CD14-positive monocyte (primary cell): Measurements from ENCODE around the gene CDKL5. TPM values are rescaled to one million over a fixed set of nuclear protein-coding genes. Genes with fewer than 3 reads are reported as not detected.

ENCODE experiments used
- DNase-seq, 3 donors: peaks; one replicate each; pipeline ENCODE4 v3.0.0-alpha.2; 2011 to 2022
- H2AFZ ChIP-seq: 2 replicates; pipeline ENCODE4 v1.6.0; 2012; ENCODE audit warnings: mild to moderate bottlenecking, low read depth, low read length, inconsistent platforms; ENCODE audit not compliant: insufficient read depth, poor library complexity, severe bottlenecking
- H3K27ac ChIP-seq, 2 donors: 1 replicate in 1 of 2; 2 replicates in 1 of 2; pipeline ENCODE4 v1.5.1; 2012 to 2013; ENCODE audit warnings: low read length in 2 of 2, control low read depth in 1 of 2, inconsistent platforms in 1 of 2, low read depth in 1 of 2, mild to moderate bottlenecking in 1 of 2
- H3K27me3 ChIP-seq, 2 donors: one replicate each; pipeline versions ENCODE4 v1.6.0 to v1.6.1; 2011 to 2013; ENCODE audit warnings: low read length in 2 of 2; ENCODE audit not compliant: control insufficient read depth in 2 of 2, insufficient read depth in 2 of 2
- H3K36me3 ChIP-seq, 2 donors: replicated peaks in 1 of 2; 1 replicate in 1 of 2; 2 replicates in 1 of 2; pipeline versions ENCODE4 v1.5.1 to v1.6.1; 2012 to 2013; ENCODE audit warnings: low read length in 2 of 2, control low read depth in 1 of 2, inconsistent platforms in 1 of 2, mild to moderate bottlenecking in 1 of 2; ENCODE audit not compliant: insufficient read depth in 2 of 2, control insufficient read depth in 1 of 2
- H3K4me1 ChIP-seq, 2 donors: 1 replicate in 1 of 2; 2 replicates in 1 of 2; pipeline versions ENCODE4 v1.5.1 to v1.6.1; 2012 to 2013; ENCODE audit warnings: low read length in 2 of 2, control low read depth in 1 of 2, inconsistent platforms in 1 of 2, mild to moderate bottlenecking in 1 of 2, moderate library complexity in 1 of 2; ENCODE audit not compliant: insufficient read depth in 2 of 2, control insufficient read depth in 1 of 2
- H3K4me2 ChIP-seq: replicated peaks from 2 replicates; pipeline ENCODE3; 2012; ENCODE audit warnings: low read length, moderate library complexity, mild to moderate bottlenecking; ENCODE audit not compliant: poor library complexity, severe bottlenecking; ENCODE audit errors: extremely low read depth
- H3K4me3 ChIP-seq, 3 experiments: fragments of 200-600 bp in 1 of 3; sonication (generic) in 1 of 3; replicated peaks in 1 of 3; 1 replicate in 2 of 3; 2 replicates in 1 of 3; pipeline ENCODE4 v1.5.1; 2011 to 2013; ENCODE audit warnings: low read length in 3 of 3, mild to moderate bottlenecking in 3 of 3, control low read depth in 2 of 3, low read depth in 2 of 3, inconsistent platforms in 1 of 3, moderate library complexity in 1 of 3
- H3K79me2 ChIP-seq: 2 replicates; pipeline ENCODE4 v1.6.0; 2012; ENCODE audit warnings: mild to moderate bottlenecking, control low read depth, inconsistent platforms, low read length, moderate library complexity; ENCODE audit not compliant: insufficient read depth
- H3K9ac ChIP-seq: 2 replicates; pipeline ENCODE4 v1.6.0; 2017; ENCODE audit warnings: low read length, mild to moderate bottlenecking; ENCODE audit not compliant: insufficient read depth, poor library complexity, severe bottlenecking
- H3K9me3 ChIP-seq, 2 donors: replicated peaks in 1 of 2; 1 replicate in 1 of 2; 2 replicates in 1 of 2; pipeline versions ENCODE4 v1.5.1 to v1.6.1; 2012 to 2013; ENCODE audit warnings: low read length in 2 of 2, control low read depth in 1 of 2; ENCODE audit not compliant: control insufficient read depth in 1 of 2, insufficient read depth in 1 of 2
- H4K20me1 ChIP-seq: 2 replicates; pipeline ENCODE4 v1.6.0; 2012; ENCODE audit warnings: mild to moderate bottlenecking, low read length, control low read depth, moderate library complexity; ENCODE audit not compliant: insufficient read depth
- H3K27ac Mint-ChIP-seq, 7 donors: one replicate each; pipeline ENCODE4 v1.8.0; 2020; ENCODE audit warnings: mild to moderate bottlenecking in 7 of 7, mixed read lengths in 7 of 7, moderate library complexity in 6 of 7, inconsistent platforms in 2 of 7
- H3K27me3 Mint-ChIP-seq, 3 donors: one replicate each; pipeline ENCODE4 v1.8.0; 2021 to 2022; ENCODE audit warnings: low read depth in 3 of 3, mild to moderate bottlenecking in 3 of 3, mixed read lengths in 3 of 3, moderate library complexity in 3 of 3, inconsistent platforms in 1 of 3
- H3K36me3 Mint-ChIP-seq, 2 donors: one replicate each; pipeline ENCODE4 v1.8.0; 2020; ENCODE audit warnings: mixed read lengths in 2 of 2, inconsistent platforms in 1 of 2, mild to moderate bottlenecking in 1 of 2
- H3K4me1 Mint-ChIP-seq: one replicate; pipeline ENCODE4 v1.8.0; 2020; ENCODE audit warnings: mild to moderate bottlenecking, mixed read lengths
- H3K4me3 Mint-ChIP-seq, 2 donors: one replicate each; pipeline ENCODE4 v1.8.0; 2020; ENCODE audit warnings: mild to moderate bottlenecking in 2 of 2, mixed read lengths in 2 of 2, moderate library complexity in 1 of 2
- H3K9me3 Mint-ChIP-seq, 7 donors: one replicate each; pipeline ENCODE4 v1.8.0; 2020 to 2022; ENCODE audit warnings: mixed read lengths in 7 of 7, mild to moderate bottlenecking in 6 of 7, moderate library complexity in 6 of 7, inconsistent platforms in 2 of 7
- CTCF ChIP-seq: fragments of 200-600 bp; IDR thresholded peaks from one replicate; pipeline ENCODE4 v1.8.0; 2022; ENCODE audit warnings: antibody characterized with exemption, mild to moderate bottlenecking
- WGBS: methylation state at CpG from one replicate; pipeline ENCODE4 v1.1.5; 2013; ENCODE audit warnings: missing lambda C conversion rate; ENCODE audit not compliant: insufficient coverage; 5-methylcytosine and 5-hydroxymethylcytosine counted together
- intact Hi-C, 2 donors: fragments of 100-400 bp; cut with micrococcal nuclease; formaldehyde crosslinking; loops; one replicate each; pipeline versions ENCODE4 v1.15.0 to v1.15.1; 2023
- polyA plus RNA-seq, 3 donors: library from polyadenylated mRNA; depleted of rRNA in 1 of 3; unstranded in 2 of 3; stranded (reverse) in 1 of 3; fragments of 300-500 nt in 2 of 3; fragments of >200 nt in 1 of 3; fragmentation: Illumina TruSeq in 2 of 3; gene quantifications; 1 replicate in 2 of 3; 2 replicates in 1 of 3; pipeline ENCODE4 v1.2.3, GENCODE V29; 2012 to 2021

Gene CDKL5
- polyA plus RNA-seq, 3 donors, result 0.54 to 3.6 (median 1.4) TPM

DNA sequence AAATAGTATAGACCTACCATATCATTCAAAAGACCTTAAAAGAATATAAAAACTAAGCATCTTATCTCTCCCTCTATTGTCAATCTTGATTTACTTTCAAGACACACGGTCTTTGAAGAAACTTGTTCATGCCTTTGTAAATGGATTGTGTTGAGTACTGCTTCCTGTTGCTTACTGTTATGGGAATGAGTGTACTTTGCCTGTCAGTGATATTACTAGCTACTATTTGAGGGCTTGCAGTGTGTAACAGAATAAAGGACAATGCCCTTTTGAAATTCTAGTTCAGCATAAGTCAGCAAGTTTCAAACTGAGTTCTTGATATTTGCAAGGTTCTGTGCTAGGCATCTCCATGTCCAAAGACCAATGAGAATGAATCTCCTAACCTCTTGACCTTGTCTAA is 36.0 kb downstream of the CDKL5 start:
- Histone ChIP-seq H3K4me3 (no peak overlapping the region), H3K9ac (no peak overlapping the region), H3K4me1 (no peaks in the 10 kb centered on the region), H2AFZ (no peak overlapping the region), H3K4me2 (no peak overlapping the region), H3K27me3 (no peaks in the 10 kb centered on the region), H3K9me3 (no peaks in the 10 kb centered on the region), H3K27ac (no peak overlapping the region), H3K79me2 (no peaks in the 10 kb centered on the region), H4K20me1 (no peaks in the 10 kb centered on the region), H3K36me3 (no peaks in the 10 kb centered on the region)
- Mint-ChIP-seq H3K4me3 (no peak overlapping the region), H3K27ac (no peak overlapping the region), H3K36me3 (no peaks in the 10 kb centered on the region), H3K9me3 (peaks cover 0 to 5% (median 0%) of the 10 kb centered on the region in 7 donors), H3K27me3 (peaks cover 0 to 7% (median 1%) of the 10 kb centered on the region in 3 donors), H3K4me1 (peaks cover 9% of the 10 kb centered on the region)
- no CpG with 5 or more reads among the region's 1 CpG for WGBS
- no peak for DNase-seq
- intact Hi-C loops, result no loop called here
- TF ChIP-seq CTCF, result no peak

DNA sequence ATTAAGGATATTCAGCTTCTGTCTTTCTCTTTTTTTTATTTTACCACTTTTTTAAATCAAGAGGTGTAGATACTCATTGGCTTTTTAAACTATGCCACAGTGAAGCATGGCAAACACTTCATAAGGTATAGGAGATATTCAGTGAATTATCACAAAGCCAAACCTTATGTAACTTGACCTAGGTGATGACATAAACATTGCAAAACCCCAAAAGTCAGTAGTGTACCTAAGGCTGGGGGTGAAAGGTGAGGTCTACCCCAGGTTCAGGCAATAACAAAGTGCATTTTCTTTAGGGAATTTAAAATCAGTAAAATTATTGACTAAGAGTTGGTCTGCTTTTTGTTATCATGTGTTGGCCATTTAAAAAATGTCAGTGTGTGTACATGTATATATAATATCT is 39.1 kb downstream of the CDKL5 start:
- no peak for TF ChIP-seq CTCF
- Mint-ChIP-seq H3K27ac (no peak overlapping the region), H3K4me3 (no peak overlapping the region), H3K4me1 (no peaks in the 10 kb centered on the region), H3K27me3 (peaks cover 0 to 6% (median 1%) of the 10 kb centered on the region in 3 donors), H3K9me3 (peaks cover 0 to 3% (median 0%) of the 10 kb centered on the region in 7 donors), H3K36me3 (peaks cover 0 to 2% of the 10 kb centered on the region in 2 donors)
- Histone ChIP-seq H3K27ac (no peak overlapping the region), H3K36me3 (no peaks in the 10 kb centered on the region), H4K20me1 (no peaks in the 10 kb centered on the region), H3K4me1 (no peaks in the 10 kb centered on the region), H3K9ac (no peak overlapping the region), H3K4me2 (no peak overlapping the region), H2AFZ (no peak overlapping the region), H3K9me3 (no peaks in the 10 kb centered on the region), H3K4me3 (no peak overlapping the region), H3K79me2 (no peaks in the 10 kb centered on the region), H3K27me3 (no peaks in the 10 kb centered on the region)
- intact Hi-C loops, result no loop called here
- DNase-seq, result no peak
